CD14-positive monocyte (primary cell): ENCODE measurements around the gene KCNN3. TPM values are rescaled to one million over a fixed set of nuclear protein-coding genes. Genes with fewer than 3 reads are reported as not detected.

Source experiments
- DNase-seq, 3 donors: peaks; one replicate each; pipeline ENCODE4 v3.0.0-alpha.2; 2011 to 2022
- H2AFZ ChIP-seq: 2 replicates; pipeline ENCODE4 v1.6.0; 2012; ENCODE audit warnings: mild to moderate bottlenecking, low read depth, low read length, inconsistent platforms; ENCODE audit not compliant: insufficient read depth, poor library complexity, severe bottlenecking
- H3K27ac ChIP-seq, 2 donors: 1 replicate in 1 of 2; 2 replicates in 1 of 2; pipeline ENCODE4 v1.5.1; 2012 to 2013; ENCODE audit warnings: low read length in 2 of 2, control low read depth in 1 of 2, inconsistent platforms in 1 of 2, low read depth in 1 of 2, mild to moderate bottlenecking in 1 of 2
- H3K27me3 ChIP-seq, 2 donors: one replicate each; pipeline versions ENCODE4 v1.6.0 to v1.6.1; 2011 to 2013; ENCODE audit warnings: low read length in 2 of 2; ENCODE audit not compliant: control insufficient read depth in 2 of 2, insufficient read depth in 2 of 2
- H3K36me3 ChIP-seq, 2 donors: replicated peaks in 1 of 2; 1 replicate in 1 of 2; 2 replicates in 1 of 2; pipeline versions ENCODE4 v1.5.1 to v1.6.1; 2012 to 2013; ENCODE audit warnings: low read length in 2 of 2, control low read depth in 1 of 2, inconsistent platforms in 1 of 2, mild to moderate bottlenecking in 1 of 2; ENCODE audit not compliant: insufficient read depth in 2 of 2, control insufficient read depth in 1 of 2
- H3K4me1 ChIP-seq, 2 donors: 1 replicate in 1 of 2; 2 replicates in 1 of 2; pipeline versions ENCODE4 v1.5.1 to v1.6.1; 2012 to 2013; ENCODE audit warnings: low read length in 2 of 2, control low read depth in 1 of 2, inconsistent platforms in 1 of 2, mild to moderate bottlenecking in 1 of 2, moderate library complexity in 1 of 2; ENCODE audit not compliant: insufficient read depth in 2 of 2, control insufficient read depth in 1 of 2
- H3K4me2 ChIP-seq: replicated peaks from 2 replicates; pipeline ENCODE3; 2012; ENCODE audit warnings: low read length, moderate library complexity, mild to moderate bottlenecking; ENCODE audit not compliant: poor library complexity, severe bottlenecking; ENCODE audit errors: extremely low read depth
- H3K4me3 ChIP-seq, 3 experiments: fragments of 200-600 bp in 1 of 3; sonication (generic) in 1 of 3; replicated peaks in 1 of 3; 1 replicate in 2 of 3; 2 replicates in 1 of 3; pipeline ENCODE4 v1.5.1; 2011 to 2013; ENCODE audit warnings: low read length in 3 of 3, mild to moderate bottlenecking in 3 of 3, control low read depth in 2 of 3, low read depth in 2 of 3, inconsistent platforms in 1 of 3, moderate library complexity in 1 of 3
- H3K79me2 ChIP-seq: 2 replicates; pipeline ENCODE4 v1.6.0; 2012; ENCODE audit warnings: mild to moderate bottlenecking, control low read depth, inconsistent platforms, low read length, moderate library complexity; ENCODE audit not compliant: insufficient read depth
- H3K9ac ChIP-seq: 2 replicates; pipeline ENCODE4 v1.6.0; 2017; ENCODE audit warnings: low read length, mild to moderate bottlenecking; ENCODE audit not compliant: insufficient read depth, poor library complexity, severe bottlenecking
- H3K9me3 ChIP-seq, 2 donors: replicated peaks in 1 of 2; 1 replicate in 1 of 2; 2 replicates in 1 of 2; pipeline versions ENCODE4 v1.5.1 to v1.6.1; 2012 to 2013; ENCODE audit warnings: low read length in 2 of 2, control low read depth in 1 of 2; ENCODE audit not compliant: control insufficient read depth in 1 of 2, insufficient read depth in 1 of 2
- H4K20me1 ChIP-seq: 2 replicates; pipeline ENCODE4 v1.6.0; 2012; ENCODE audit warnings: mild to moderate bottlenecking, low read length, control low read depth, moderate library complexity; ENCODE audit not compliant: insufficient read depth
- H3K27ac Mint-ChIP-seq, 7 donors: one replicate each; pipeline ENCODE4 v1.8.0; 2020; ENCODE audit warnings: mild to moderate bottlenecking in 7 of 7, mixed read lengths in 7 of 7, moderate library complexity in 6 of 7, inconsistent platforms in 2 of 7
- H3K27me3 Mint-ChIP-seq, 3 donors: one replicate each; pipeline ENCODE4 v1.8.0; 2021 to 2022; ENCODE audit warnings: low read depth in 3 of 3, mild to moderate bottlenecking in 3 of 3, mixed read lengths in 3 of 3, moderate library complexity in 3 of 3, inconsistent platforms in 1 of 3
- H3K36me3 Mint-ChIP-seq, 2 donors: one replicate each; pipeline ENCODE4 v1.8.0; 2020; ENCODE audit warnings: mixed read lengths in 2 of 2, inconsistent platforms in 1 of 2, mild to moderate bottlenecking in 1 of 2
- H3K4me1 Mint-ChIP-seq: one replicate; pipeline ENCODE4 v1.8.0; 2020; ENCODE audit warnings: mild to moderate bottlenecking, mixed read lengths
- H3K4me3 Mint-ChIP-seq, 2 donors: one replicate each; pipeline ENCODE4 v1.8.0; 2020; ENCODE audit warnings: mild to moderate bottlenecking in 2 of 2, mixed read lengths in 2 of 2, moderate library complexity in 1 of 2
- H3K9me3 Mint-ChIP-seq, 7 donors: one replicate each; pipeline ENCODE4 v1.8.0; 2020 to 2022; ENCODE audit warnings: mixed read lengths in 7 of 7, mild to moderate bottlenecking in 6 of 7, moderate library complexity in 6 of 7, inconsistent platforms in 2 of 7
- WGBS: methylation state at CpG from one replicate; pipeline ENCODE4 v1.1.5; 2013; ENCODE audit warnings: missing lambda C conversion rate; ENCODE audit not compliant: insufficient coverage; 5-methylcytosine and 5-hydroxymethylcytosine counted together
- intact Hi-C, 2 donors: fragments of 100-400 bp; cut with micrococcal nuclease; formaldehyde crosslinking; loops; one replicate each; pipeline versions ENCODE4 v1.15.0 to v1.15.1; 2023
- polyA plus RNA-seq, 3 donors: library from polyadenylated mRNA; depleted of rRNA in 1 of 3; unstranded in 2 of 3; stranded (reverse) in 1 of 3; fragments of 300-500 nt in 2 of 3; fragments of >200 nt in 1 of 3; fragmentation: Illumina TruSeq in 2 of 3; gene quantifications; 1 replicate in 2 of 3; 2 replicates in 1 of 3; pipeline ENCODE4 v1.2.3, GENCODE V29; 2012 to 2021
- TF ChIP-seq, protein P1 (sequence below): fragments of 200-600 bp; IDR thresholded peaks from one replicate; pipeline ENCODE4 v1.8.0; 2022; ENCODE audit warnings: antibody characterized with exemption, mild to moderate bottlenecking

The KCNN3 gene
- polyA plus RNA-seq, 3 donors = not detected

DNA sequence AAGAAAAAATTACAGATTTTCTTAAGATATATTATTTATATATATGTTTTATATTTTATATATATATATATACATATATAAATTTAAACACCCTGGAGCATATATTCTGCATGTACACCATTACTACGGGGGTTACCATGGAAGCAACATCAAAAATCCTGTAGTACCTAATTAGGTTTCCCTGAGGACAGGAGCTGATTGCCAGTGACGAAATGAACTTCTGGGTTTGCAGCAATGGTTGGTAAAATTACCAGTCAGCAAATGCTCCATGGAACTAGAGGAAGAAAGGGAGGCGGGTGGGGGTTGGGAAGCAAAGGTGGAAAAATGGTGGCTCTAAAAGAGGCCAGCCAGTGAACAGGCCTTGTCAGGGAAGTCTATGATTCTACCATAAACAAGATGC, 89.5 kb downstream of the KCNN3 start:
- 86% methylated on average over 1 of the region's 3 CpGs for WGBS
- no peaks in the 10 kb centered on the region for H3K36me3 ChIP-seq
- H3K9me3 Mint-ChIP-seq = peaks cover 0 to 8% (median 1%) of the 10 kb centered on the region in 7 donors

GRCh38 chr1:154779551-154780189, 90.4 kb downstream of the KCNN3 start:
- no peak overlapping the region for H3K4me2 ChIP-seq
- no peak overlapping the region for H2AFZ ChIP-seq
- peaks cover 0 to 7% of the 10 kb centered on the region in 2 donors for H3K9me3 ChIP-seq
- H3K27me3 ChIP-seq = no peaks in the 10 kb centered on the region
- 96% methylated on average over 7 of the region's 9 CpGs for WGBS
- no peak overlapping the region for H3K4me3 Mint-ChIP-seq
- H3K27ac ChIP-seq = no peak overlapping the region
- TF ChIP-seq, protein P1, sequence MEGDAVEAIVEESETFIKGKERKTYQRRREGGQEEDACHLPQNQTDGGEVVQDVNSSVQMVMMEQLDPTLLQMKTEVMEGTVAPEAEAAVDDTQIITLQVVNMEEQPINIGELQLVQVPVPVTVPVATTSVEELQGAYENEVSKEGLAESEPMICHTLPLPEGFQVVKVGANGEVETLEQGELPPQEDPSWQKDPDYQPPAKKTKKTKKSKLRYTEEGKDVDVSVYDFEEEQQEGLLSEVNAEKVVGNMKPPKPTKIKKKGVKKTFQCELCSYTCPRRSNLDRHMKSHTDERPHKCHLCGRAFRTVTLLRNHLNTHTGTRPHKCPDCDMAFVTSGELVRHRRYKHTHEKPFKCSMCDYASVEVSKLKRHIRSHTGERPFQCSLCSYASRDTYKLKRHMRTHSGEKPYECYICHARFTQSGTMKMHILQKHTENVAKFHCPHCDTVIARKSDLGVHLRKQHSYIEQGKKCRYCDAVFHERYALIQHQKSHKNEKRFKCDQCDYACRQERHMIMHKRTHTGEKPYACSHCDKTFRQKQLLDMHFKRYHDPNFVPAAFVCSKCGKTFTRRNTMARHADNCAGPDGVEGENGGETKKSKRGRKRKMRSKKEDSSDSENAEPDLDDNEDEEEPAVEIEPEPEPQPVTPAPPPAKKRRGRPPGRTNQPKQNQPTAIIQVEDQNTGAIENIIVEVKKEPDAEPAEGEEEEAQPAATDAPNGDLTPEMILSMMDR = no peak
- no peaks in the 10 kb centered on the region for H3K36me3 Mint-ChIP-seq
- H4K20me1 ChIP-seq = no peaks in the 10 kb centered on the region
- no peak for DNase-seq
- intact Hi-C loops = no loop called here
- H3K36me3 ChIP-seq = no peaks in the 10 kb centered on the region
- H3K79me2 ChIP-seq = no peaks in the 10 kb centered on the region
- no peaks in the 10 kb centered on the region for H3K4me1 ChIP-seq
- no peak overlapping the region for H3K4me3 ChIP-seq
- H3K9me3 Mint-ChIP-seq = peaks cover 0 to 8% (median 1%) of the 10 kb centered on the region in 7 donors
- no peak overlapping the region for H3K9ac ChIP-seq
- no peaks in the 10 kb centered on the region for H3K4me1 Mint-ChIP-seq
- no peak overlapping the region for H3K27ac Mint-ChIP-seq
- H3K27me3 Mint-ChIP-seq = peaks cover 2 to 12% (median 3%) of the 10 kb centered on the region in 3 donors

More for the DNA sequence above, 89.5 kb downstream of the KCNN3 start:
- H3K27me3 ChIP-seq = no peaks in the 10 kb centered on the region
- Mint-ChIP-seq H3K4me1 (peaks cover 3% of the 10 kb centered on the region), H3K27ac (no peak overlapping the region), H3K27me3 (peaks cover 2 to 12% (median 3%) of the 10 kb centered on the region in 3 donors), H3K36me3 (no peaks in the 10 kb centered on the region), H3K4me3 (no peak overlapping the region)
- H3K9ac ChIP-seq = no peak overlapping the region
- H2AFZ ChIP-seq = no peak overlapping the region
- H3K9me3 ChIP-seq = peaks cover 0 to 7% of the 10 kb centered on the region in 2 donors
- no peak overlapping the region for H3K27ac ChIP-seq
- no peak for DNase-seq
- no peak overlapping the region for H3K4me2 ChIP-seq
- H3K4me3 ChIP-seq = no peak overlapping the region
- TF ChIP-seq, protein P1 = no peak
- H4K20me1 ChIP-seq = no peaks in the 10 kb centered on the region
- intact Hi-C loops = no loop called here
- no peaks in the 10 kb centered on the region for H3K4me1 ChIP-seq
- no peaks in the 10 kb centered on the region for H3K79me2 ChIP-seq
